Spleen (tissue), 7 donors: ENCODE data around the gene ALKBH7.

Source experiments
- CTCF ChIP-seq, 11 experiments: fragments of 200-600 bp in 7 of 11; fragments of 450-650 bp in 4 of 11; sonication (generic) in 4 of 11; IDR thresholded peaks in 8 of 11; conservative IDR thresholded peaks in 3 of 11; 1 replicate in 7 of 11; 2 replicates in 4 of 11; pipeline versions ENCODE4 v1.4.0 to v1.8.0; 2016 to 2021; ENCODE audit warnings: antibody characterized with exemption in 11 of 11, inconsistent platforms in 4 of 11, mild to moderate bottlenecking in 1 of 11
- POLR2A ChIP-seq, 3 donors: fragments of 450-650 bp; IDR thresholded peaks; one replicate each; pipeline ENCODE4 v1.5.1; 2017; ENCODE audit warnings: antibody characterized with exemption in 3 of 3, mild to moderate bottlenecking in 1 of 3
- POLR2AphosphoS5 ChIP-seq, 3 donors: sonication (generic); formaldehyde crosslinking; IDR thresholded peaks; one replicate each; pipeline ENCODE4 v1.5.1; 2017; ENCODE audit warnings: antibody characterized with exemption in 3 of 3
- donor health status: DM: no; HTN: no; CAD: no; lungs with moderate emphysema.
- donor health status: DM: no; HTN: no; CAD: no.
- donor health status: DM: no; HTN: no; CAD: no.

DNA sequence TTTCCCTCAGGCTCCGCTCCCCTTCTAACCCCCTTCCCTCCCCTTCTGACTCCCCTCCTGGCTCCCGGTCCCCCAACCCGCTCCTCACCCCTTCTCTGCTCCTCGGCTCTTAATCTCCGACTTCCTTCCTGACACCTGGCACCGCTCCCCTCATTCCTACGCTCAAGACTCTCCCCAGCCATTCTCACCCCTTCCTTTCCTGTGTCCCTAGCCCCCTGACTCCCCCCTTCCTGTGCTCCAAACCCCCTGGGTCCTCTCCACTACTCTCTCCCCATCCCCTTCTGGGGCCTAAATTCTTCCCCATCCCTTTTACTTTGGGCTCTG is 10.6 kb upstream of the ALKBH7 start:
- TF ChIP-seq CTCF (IDR thresholded peaks at IDR 0.05 in 8 of 11, conservative IDR thresholded peaks at IDR 0.05 in 3 of 11): no peak
- TF ChIP-seq POLR2A (IDR thresholded peaks at IDR 0.05): no peak
- no peak for TF ChIP-seq POLR2AphosphoS5 (IDR thresholded peaks at IDR 0.05)
